Lung (tissue), 12 donors: ENCODE results near the gene PCDHB2. TPM values are rescaled to one million over a fixed set of nuclear protein-coding genes. Genes with fewer than 3 reads are reported as not detected.
"Not testable (repeated sequence)": the region's sequence is repeated elsewhere in the genome, so short reads cannot be mapped to it uniquely, and the experiment has no call there.

Experiments
- ATAC-seq: fragments of 200-7000 bp; cut with Tn5 transposase; one replicate; pipeline ENCODE4 v1.9.1; 2020; ENCODE audit warnings: moderate number of reproducible peaks; ENCODE audit not compliant: insufficient read depth, low FRiP score
- DNase-seq, 3 donors: peaks; one replicate each; pipeline ENCODE4 v3.0.0-alpha.2; 2013 to 2017
- H3K27ac ChIP-seq, 2 donors: one replicate each; pipeline ENCODE4 v1.5.1; 2013; ENCODE audit warnings: mild to moderate bottlenecking in 2 of 2, moderate library complexity in 2 of 2, control low read depth in 1 of 2, inconsistent platforms in 1 of 2, low read depth in 1 of 2, low read length in 1 of 2
- H3K27me3 ChIP-seq, 3 donors: one replicate each; pipeline ENCODE4 v1.5.1; 2013; ENCODE audit warnings: low read length in 2 of 3; ENCODE audit not compliant: control insufficient read depth in 3 of 3, insufficient read depth in 3 of 3
- H3K36me3 ChIP-seq, 4 donors: one replicate each; pipeline ENCODE4 v1.5.1; 2013; ENCODE audit warnings: low read length in 4 of 4, mild to moderate bottlenecking in 1 of 4, moderate library complexity in 1 of 4; ENCODE audit not compliant: control insufficient read depth in 4 of 4, insufficient read depth in 4 of 4
- H3K4me1 ChIP-seq, 5 donors: one replicate each; pipeline ENCODE4 v1.5.1; 2013; ENCODE audit warnings: low read length in 5 of 5, mild to moderate bottlenecking in 2 of 5, moderate library complexity in 1 of 5; ENCODE audit not compliant: control insufficient read depth in 5 of 5, insufficient read depth in 5 of 5
- H3K4me3 ChIP-seq: one replicate; pipeline ENCODE4 v1.5.1; 2013; ENCODE audit warnings: mild to moderate bottlenecking, control low read depth, moderate library complexity
- H3K9ac ChIP-seq, 2 donors: one replicate each; pipeline ENCODE4 v1.5.1; 2013; ENCODE audit warnings: low read length in 2 of 2, control low read depth in 1 of 2; ENCODE audit not compliant: insufficient read depth in 1 of 2
- H3K9me3 ChIP-seq, 4 donors: one replicate each; pipeline ENCODE4 v1.5.1; 2013; ENCODE audit warnings: low read length in 3 of 4, mild to moderate bottlenecking in 1 of 4, moderate library complexity in 1 of 4; ENCODE audit not compliant: control insufficient read depth in 4 of 4, insufficient read depth in 3 of 4
- WGBS, 2 donors: extraction: QIAGEN DNeasy Blood & Tissue Kit; methylation state at CpG; one replicate each; pipeline ENCODE4 v1.1.7; 2013; 5-methylcytosine and 5-hydroxymethylcytosine counted together
- polyA plus RNA-seq, 2 donors: library from polyadenylated mRNA; stranded (reverse); fragments of 200-250 nt; gene quantifications; one replicate each; pipeline ENCODE4 v1.2.1, GENCODE V29; 2013
- total RNA-seq, 2 donors: library from RNA; depleted of rRNA in 1 of 2; stranded (reverse); fragments of >200 nt in 1 of 2; gene quantifications; one replicate each; pipeline ENCODE4 v1.2.1, GENCODE V29; 2014 to 2021
- TF ChIP-seq, protein P1 (sequence below): IDR thresholded peaks from 2 replicates; pipeline ENCODE4 v1.5.1; 2012; ENCODE audit warnings: mild to moderate bottlenecking; ENCODE audit errors: control extremely low read depth, extremely low read depth
- donor health status: control.
- donor health status: control.
- donor health status: Bipolar disorder and iron deficiency.
- donor health status: healthy.
- donor health status: DM: yes; HTN: yes; CAD: no.

Gene PCDHB2
- total and polyA plus RNA-seq, 4 donors: 0.61 to 6.8 (median 2.8) TPM

DNA sequence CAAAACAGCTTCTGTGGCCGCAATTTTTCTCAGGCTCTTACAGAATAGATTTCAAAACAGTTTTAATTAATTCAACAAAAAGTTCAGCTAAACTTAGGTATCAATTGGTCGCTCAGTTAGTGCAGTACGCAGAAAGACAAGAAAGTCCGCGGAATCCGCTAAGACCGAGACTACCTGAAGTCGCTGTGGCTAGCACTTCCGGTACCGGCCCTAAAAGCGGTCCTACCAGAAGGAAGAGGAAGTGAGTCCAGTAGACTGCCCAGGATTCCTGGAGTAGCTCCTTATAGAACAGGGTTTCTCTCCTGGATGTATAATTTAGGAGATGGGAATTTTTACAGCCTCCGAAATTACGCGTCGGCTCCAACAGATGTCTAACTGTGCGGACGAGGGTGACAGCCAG lies 16.6 kb upstream of the PCDHB2 start:
- H3K27me3 ChIP-seq: no peaks in the 10 kb centered on the region
- H3K9ac ChIP-seq: no peak overlapping the region
- 45 to 53% methylated on average over 17 of the region's 17 CpGs for WGBS, 2 donors
- TF ChIP-seq, protein P1, sequence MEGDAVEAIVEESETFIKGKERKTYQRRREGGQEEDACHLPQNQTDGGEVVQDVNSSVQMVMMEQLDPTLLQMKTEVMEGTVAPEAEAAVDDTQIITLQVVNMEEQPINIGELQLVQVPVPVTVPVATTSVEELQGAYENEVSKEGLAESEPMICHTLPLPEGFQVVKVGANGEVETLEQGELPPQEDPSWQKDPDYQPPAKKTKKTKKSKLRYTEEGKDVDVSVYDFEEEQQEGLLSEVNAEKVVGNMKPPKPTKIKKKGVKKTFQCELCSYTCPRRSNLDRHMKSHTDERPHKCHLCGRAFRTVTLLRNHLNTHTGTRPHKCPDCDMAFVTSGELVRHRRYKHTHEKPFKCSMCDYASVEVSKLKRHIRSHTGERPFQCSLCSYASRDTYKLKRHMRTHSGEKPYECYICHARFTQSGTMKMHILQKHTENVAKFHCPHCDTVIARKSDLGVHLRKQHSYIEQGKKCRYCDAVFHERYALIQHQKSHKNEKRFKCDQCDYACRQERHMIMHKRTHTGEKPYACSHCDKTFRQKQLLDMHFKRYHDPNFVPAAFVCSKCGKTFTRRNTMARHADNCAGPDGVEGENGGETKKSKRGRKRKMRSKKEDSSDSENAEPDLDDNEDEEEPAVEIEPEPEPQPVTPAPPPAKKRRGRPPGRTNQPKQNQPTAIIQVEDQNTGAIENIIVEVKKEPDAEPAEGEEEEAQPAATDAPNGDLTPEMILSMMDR: no peak
- H3K4me3 ChIP-seq: no peak overlapping the region
- no peak for DNase-seq
- peaks cover 0 to 6% (median 3%) of the 10 kb centered on the region in 4 donors for H3K9me3 ChIP-seq
- H3K36me3 ChIP-seq: no peaks in the 10 kb centered on the region
- ATAC-seq: no peak
- no peaks in the 10 kb centered on the region for H3K4me1 ChIP-seq
- H3K27ac ChIP-seq: no peak overlapping the region

DNA sequence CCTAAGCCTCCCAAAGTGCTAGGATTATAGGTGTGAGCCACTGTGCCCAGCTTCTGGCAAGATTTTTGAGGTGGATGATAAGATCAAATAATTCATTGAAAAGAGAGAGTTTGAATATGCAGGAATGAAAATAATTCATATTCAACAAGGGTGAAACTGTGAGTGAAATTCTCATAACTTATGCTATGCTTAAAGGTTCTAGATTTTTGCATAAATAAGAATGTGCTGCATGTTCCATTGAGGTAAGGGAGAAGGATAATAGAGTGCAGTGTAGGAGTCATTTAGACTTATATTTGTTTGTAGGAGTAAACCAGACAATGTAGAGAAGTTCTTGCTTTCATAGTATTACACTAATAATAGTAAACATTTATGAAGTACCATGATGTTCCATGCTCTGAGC lies 12.2 kb upstream of the PCDHB2 start:
- ATAC-seq (no peak), DNase-seq (no peak)
- H3K36me3 ChIP-seq: no peaks in the 10 kb centered on the region
- H3K9ac ChIP-seq: no peak overlapping the region
- no peak overlapping the region for H3K4me3 ChIP-seq
- peaks cover 0 to 6% (median 1%) of the 10 kb centered on the region in 4 donors for H3K9me3 ChIP-seq
- no peaks in the 10 kb centered on the region for H3K27me3 ChIP-seq
- no peaks in the 10 kb centered on the region for H3K4me1 ChIP-seq
- H3K27ac ChIP-seq: no peak overlapping the region
- TF ChIP-seq, protein P1: no peak

DNA sequence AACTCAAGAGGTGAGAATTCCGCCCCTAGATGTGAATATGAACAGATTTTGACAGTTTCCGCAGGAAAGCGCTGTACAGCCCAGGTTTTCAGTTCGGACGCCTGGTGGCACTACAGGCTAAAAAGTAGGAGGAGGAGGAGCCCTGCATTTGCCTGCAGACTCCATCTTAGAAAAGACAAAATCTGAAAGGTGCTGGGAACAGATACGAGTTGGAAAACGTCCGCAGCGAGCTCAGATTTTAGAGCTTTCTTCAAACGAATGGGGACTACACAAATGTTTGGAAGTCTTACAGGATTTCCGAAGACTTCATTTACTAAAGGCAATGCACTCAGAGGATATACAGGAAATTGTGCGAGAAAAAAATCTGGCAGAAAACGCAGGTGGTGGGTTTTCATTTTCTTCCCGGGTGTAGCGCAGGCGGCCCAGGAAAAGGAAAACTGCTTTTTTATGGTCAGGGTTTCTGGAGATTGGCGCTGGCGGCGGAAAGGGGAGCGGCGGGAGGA lies 9.9 kb upstream of the PCDHB2 start:
- Histone ChIP-seq H3K9ac (peak overlapping the region in 1 of 2 donors; percentile 78), H3K4me1 (no peaks in the 10 kb centered on the region), H3K27me3 (no peaks in the 10 kb centered on the region), H3K36me3 (no peaks in the 10 kb centered on the region), H3K9me3 (peaks cover 0 to 3% (median 0%) of the 10 kb centered on the region in 4 donors), H3K4me3 (peak overlapping the region; percentile 27), H3K27ac (no peak overlapping the region)
- ATAC-seq: no peak
- peak; percentile 49 to 69 (median 61) for DNase-seq
- WGBS, 2 donors: 10 to 14% methylated on average over 21 of the region's 21 CpGs
- TF ChIP-seq, protein P1: peak; percentile 22

DNA sequence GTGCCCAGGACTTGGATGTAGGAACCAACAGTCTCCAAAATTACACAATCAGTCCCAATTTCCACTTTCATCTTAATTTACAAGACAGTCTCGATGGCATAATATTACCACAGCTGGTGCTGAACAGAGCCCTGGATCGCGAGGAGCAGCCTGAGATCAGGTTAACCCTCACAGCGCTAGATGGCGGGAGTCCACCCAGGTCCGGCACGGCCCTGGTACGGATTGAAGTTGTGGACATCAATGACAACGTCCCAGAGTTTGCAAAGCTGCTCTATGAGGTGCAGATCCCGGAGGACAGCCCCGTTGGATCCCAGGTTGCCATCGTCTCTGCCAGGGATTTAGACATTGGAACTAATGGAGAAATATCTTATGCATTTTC lies 837 bp downstream of the PCDHB2 start:
- no peak overlapping the region for H3K4me3 ChIP-seq
- peaks cover 0 to under 1% (median 0%) of the 10 kb centered on the region in 5 donors for H3K4me1 ChIP-seq
- H3K27me3 ChIP-seq: peaks cover 0 to 3% (median 2%) of the 10 kb centered on the region in 3 donors
- H3K9ac ChIP-seq: peak overlapping the region in 1 of 2 donors; percentile 76
- ATAC-seq: no peak
- H3K9me3 ChIP-seq: peaks cover 4 to 26% (median 10%) of the 10 kb centered on the region in 4 donors
- H3K36me3 ChIP-seq: no peaks in the 10 kb centered on the region
- TF ChIP-seq, protein P1: no peak
- WGBS, 2 donors: 39 to 43% methylated on average over 12 of the region's 12 CpGs
- no peak overlapping the region for H3K27ac ChIP-seq
- DNase-seq: peak in 1 of 3 donors; percentile 14

DNA sequence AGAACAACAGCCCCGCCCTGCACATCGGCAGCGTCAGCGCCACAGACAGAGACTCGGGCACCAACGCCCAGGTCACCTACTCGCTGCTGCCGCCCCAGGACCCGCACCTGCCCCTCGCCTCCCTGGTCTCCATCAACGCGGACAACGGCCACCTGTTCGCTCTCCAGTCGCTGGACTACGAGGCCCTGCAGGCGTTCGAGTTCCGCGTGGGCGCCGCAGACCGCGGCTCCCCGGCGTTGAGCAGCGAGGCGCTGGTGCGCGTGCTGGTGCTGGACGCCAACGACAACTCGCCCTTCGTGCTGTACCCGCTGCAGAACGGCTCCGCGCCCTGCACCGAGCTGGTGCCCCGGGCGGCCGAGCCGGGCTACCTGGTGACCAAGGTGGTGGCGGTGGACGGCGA lies 1.8 kb downstream of the PCDHB2 start:
- WGBS, 2 donors: 38 to 44% methylated on average over 21 to 31 of the region's 46 CpGs
- peaks cover 6 to 33% (median 11%) of the 10 kb centered on the region in 4 donors for H3K9me3 ChIP-seq
- not testable (repeated sequence) for H3K4me1 ChIP-seq, H3K4me3 ChIP-seq, H3K9ac ChIP-seq, H3K27me3 ChIP-seq, H3K36me3 ChIP-seq, DNase-seq, ATAC-seq, H3K27ac ChIP-seq
